Heart right ventricle (tissue), 16 donors: ENCODE results near the gene TAS2R50. TPM values are rescaled to one million over a fixed set of nuclear protein-coding genes. Genes with fewer than 3 reads are reported as not detected.

ENCODE experiments used
- ATAC-seq, 8 donors: fragments of 200-7000 bp; cut with Tn5 transposase; one replicate each; pipeline ENCODE4 v1.9.1; 2020; ENCODE audit warnings: mild to moderate bottlenecking in 8 of 8, moderate library complexity in 8 of 8, moderate number of reproducible peaks in 1 of 8
- DNase-seq, 2 donors: peaks; one replicate each; pipeline ENCODE4 v3.0.0-alpha.2; 2020
- H3K27ac ChIP-seq, 10 donors: fragments of 200-600 bp; sonication (generic) in 2 of 10; one replicate each; pipeline versions ENCODE4 v1.5.0 to v1.8.0; 2020 to 2022; ENCODE audit warnings: mild to moderate bottlenecking in 3 of 10
- H3K27me3 ChIP-seq, 7 donors: fragments of 200-600 bp; one replicate each; pipeline ENCODE4 v1.8.0; 2021 to 2022; ENCODE audit warnings: mild to moderate bottlenecking in 2 of 7
- H3K36me3 ChIP-seq, 9 donors: fragments of 200-600 bp; sonication (generic) in 1 of 9; one replicate each; pipeline versions ENCODE4 v1.5.0 to v1.8.0; 2020 to 2022; ENCODE audit warnings: mild to moderate bottlenecking in 2 of 9
- H3K4me1 ChIP-seq, 9 donors: fragments of 200-600 bp; sonication (generic) in 1 of 9; one replicate each; pipeline versions ENCODE4 v1.5.0 to v1.8.0; 2020 to 2022; ENCODE audit warnings: mild to moderate bottlenecking in 4 of 9
- H3K4me3 ChIP-seq, 10 donors: fragments of 200-600 bp; sonication (generic) in 2 of 10; one replicate each; pipeline versions ENCODE4 v1.5.0 to v1.8.0; 2020 to 2022; ENCODE audit warnings: mild to moderate bottlenecking in 7 of 10, moderate library complexity in 2 of 10
- H3K9me3 ChIP-seq, 11 donors: fragments of 200-600 bp in 10 of 11; sonication (generic) in 2 of 11; one replicate each; pipeline versions ENCODE4 v1.5.0 to v1.8.0; 2013 to 2022; ENCODE audit warnings: mild to moderate bottlenecking in 2 of 11, control low read depth in 1 of 11, moderate library complexity in 1 of 11
- CTCF ChIP-seq, 9 donors: fragments of 200-600 bp; sonication (generic) in 2 of 9; IDR thresholded peaks; one replicate each; pipeline versions ENCODE4 v1.5.0 to v1.8.0; 2021 to 2022; ENCODE audit warnings: antibody characterized with exemption in 9 of 9, mild to moderate bottlenecking in 5 of 9, moderate library complexity in 1 of 9
- WGBS, 2 donors: extraction: QIAGEN DNeasy Blood & Tissue Kit; methylation state at CpG; one replicate each; pipeline ENCODE4 v1.1.7; 2013; ENCODE audit warnings: inconsistent platforms in 1 of 2; 5-methylcytosine and 5-hydroxymethylcytosine counted together
- intact Hi-C, 10 donors: fragments of 100-400 bp; cut with DNase I; formaldehyde crosslinking; loops; one replicate each; pipeline versions ENCODE4 v1.11.1 to v1.14.2; 2022
- polyA plus RNA-seq, 2 donors: library from polyadenylated mRNA; stranded (reverse); fragments of 200-250 nt; gene quantifications; one replicate each; pipeline ENCODE4 v1.2.3, GENCODE V29; 2013
- total RNA-seq, 10 donors: library from RNA; stranded (reverse); fragmentation: NEBNext Ultra II Directional in 3 of 10; extraction: Animal tissue kit (Norgen Biotek cat#: 25700) in 3 of 10; gene quantifications; one replicate each; pipeline versions ENCODE4 v1.2.1 to v1.2.4, GENCODE V29; 2021 to 2023
- donor health status: Arrhythmogenic right ventricular cardiomyopathy.
- donor health status: ischemic (EF 13 %, LVEDD 7.1; RV severe dilation, severe dysfunction).
- donor health status: healthy with polysubstance abuse.
- donor health status: DM: no; HTN: yes; CAD: no.
- donor health status: DM: no; HTN: no; CAD: no.
- donor health status: ischemic (EF 25% LVEDD 6.9; RV normal size, moderate dysfunction).
- donor health status: ischemic (EF 25% LVEDD 5.7; RV mildly dilated, moderate dysfunction).
- donor health status: healthy.
- donor health status: DM: yes; HTN: yes; CAD: no.
- donor health status: Ischemic cardiomyopathy.
- donor health status: ischemic (EF 35%, LVEDD 5.7; RV mildly dilated, moderate dysfunction).
- donor health status: nonischemic (EF 11% LVEDD 7.7; RV severe dilation, severe dysfunction).
- donor health status: DM: yes; HTN: yes; CAD: no.
- donor health status: PGD.
- donor health status: ischemic (EF 29% LVEDD 5.4; RV normal size, mild dysfunction).
- donor health status: nonischemic (EF 23%, LVEDD 6.1; RV moderate dilation, normal function).

Gene TAS2R50
- total and polyA plus RNA-seq, 12 donors = 0.24 to 0.88 (median 0.59) TPM; not detected in 5

GRCh38 chr12:10966314-10966713 is 20.4 kb downstream of the TAS2R50 start:
- TF ChIP-seq CTCF (IDR thresholded peaks at IDR 0.05) = no peak
- no peak overlapping the region for H3K27ac ChIP-seq
- no peak overlapping the region for H3K4me3 ChIP-seq
- intact Hi-C loops = loop anchor here in 1 of 10 donors (10.0 kb wide), 1 partner anchor 208 kb away; the partner anchor contains the start of gene SMIM10L1
- no peaks in the 10 kb centered on the region for H3K27me3 ChIP-seq
- DNase-seq (no peak), ATAC-seq (no peak)
- no peaks in the 10 kb centered on the region for H3K9me3 ChIP-seq
- H3K4me1 ChIP-seq = peaks cover 0 to 18% (median 0%) of the 10 kb centered on the region in 9 donors
- no peaks in the 10 kb centered on the region for H3K36me3 ChIP-seq

GRCh38 chr12:10965476-10965875 is 21.2 kb downstream of the TAS2R50 start:
- Histone ChIP-seq H3K27ac (no peak overlapping the region), H3K27me3 (no peaks in the 10 kb centered on the region), H3K4me1 (peaks cover 0 to 18% (median 0%) of the 10 kb centered on the region in 9 donors), H3K9me3 (no peaks in the 10 kb centered on the region), H3K36me3 (no peaks in the 10 kb centered on the region), H3K4me3 (no peak overlapping the region)
- ATAC-seq = no peak
- no peak for TF ChIP-seq CTCF (IDR thresholded peaks at IDR 0.05)
- intact Hi-C loops = loop anchor here in 1 of 10 donors (10.0 kb wide), 1 partner anchor 209 kb away; the partner anchor contains the start of gene SMIM10L1
- DNase-seq = no peak
- WGBS, 2 donors = 93 to 97% methylated on average over 1 of the region's 1 CpG

GRCh38 chr12:10960211-10960610 is 26.5 kb downstream of the TAS2R50 start:
- 68 to 72% methylated on average over 4 of the region's 4 CpGs for WGBS, 2 donors
- H3K9me3 ChIP-seq = peaks cover 0 to 23% (median 3%) of the 10 kb centered on the region in 11 donors
- H3K4me3 ChIP-seq = no peak overlapping the region

GRCh38 chr12:10959804-10960203 is 26.9 kb downstream of the TAS2R50 start:
- WGBS, 2 donors = 86 to 94% methylated on average over 2 of the region's 2 CpGs
- no peak for DNase-seq
- TF ChIP-seq CTCF (IDR thresholded peaks at IDR 0.05) = peak in 5 of 9 donors; percentile 15 to 38 (median 24)
- H3K9me3 ChIP-seq = peaks cover 0 to 27% (median 3%) of the 10 kb centered on the region in 11 donors
- H3K27ac ChIP-seq = no peak overlapping the region
- H3K36me3 ChIP-seq = no peaks in the 10 kb centered on the region
- H3K4me1 ChIP-seq = no peaks in the 10 kb centered on the region
- peak in 2 of 8 donors; percentile 59 to 74 for ATAC-seq
- no peaks in the 10 kb centered on the region for H3K27me3 ChIP-seq
- H3K4me3 ChIP-seq = no peak overlapping the region
- intact Hi-C loops = loop anchor here in 4 of 10 donors (5.0 to 10.0 kb wide), 3 partner anchors 215 to 245 kb away; partner anchors contain the start of gene SMIM10L1 (in 3 of the 4)

More at GRCh38 chr12:10960211-10960610, 26.5 kb downstream of the TAS2R50 start:
- H3K36me3 ChIP-seq = no peaks in the 10 kb centered on the region
- no peaks in the 10 kb centered on the region for H3K4me1 ChIP-seq
- TF ChIP-seq CTCF (IDR thresholded peaks at IDR 0.05) = no peak
- no peaks in the 10 kb centered on the region for H3K27me3 ChIP-seq
- DNase-seq (no peak), ATAC-seq (peak in 1 of 8 donors; percentile 12)
- intact Hi-C loops = loop anchor here in 2 of 10 donors (5.0 to 10.0 kb wide), 2 partner anchors 215 to 242 kb away; partner anchors contain the start of gene SMIM10L1 (in 1 of the 2)
- no peak overlapping the region for H3K27ac ChIP-seq
